HepG2 (cell line): ENCODE data around the gene AMIGO1. TPM values are rescaled to one million over a fixed set of nuclear protein-coding genes. Genes with fewer than 3 reads are reported as not detected.

Experiments used
- AHDC1 ChIP-seq: sonication (generic); formaldehyde crosslinking; IDR thresholded peaks from 2 replicates; pipeline ENCODE4 v1.5.1; 2020; ENCODE audit warnings: mild to moderate bottlenecking, missing genetic modification reagents, borderline replicate concordance
- ARHGAP35 ChIP-seq: sonication (generic); formaldehyde crosslinking; IDR thresholded peaks from 2 replicates; pipeline ENCODE4 v1.9.0; 2022; ENCODE audit warnings: mild to moderate bottlenecking, inconsistent platforms, moderate library complexity, missing genetic modification reagents, borderline replicate concordance
- BCL3 ChIP-seq: sonication (generic); formaldehyde crosslinking; IDR thresholded peaks from 2 replicates; pipeline ENCODE4 v1.5.1; 2020; ENCODE audit warnings: mild to moderate bottlenecking, missing genetic modification reagents, moderate library complexity
- CC2D1A ChIP-seq: sonication (generic); formaldehyde crosslinking; IDR thresholded peaks from 2 replicates; pipeline ENCODE4 v1.8.1; 2023; ENCODE audit warnings: mild to moderate bottlenecking, missing genetic modification reagents
- ISL2 ChIP-seq: sonication (generic); formaldehyde crosslinking; IDR thresholded peaks from 2 replicates; pipeline ENCODE4 v1.5.0; 2020; ENCODE audit warnings: missing genetic modification reagents
- JARID2 ChIP-seq: sonication (generic); formaldehyde crosslinking; IDR thresholded peaks from 2 replicates; pipeline ENCODE4 v1.8.1; 2023; ENCODE audit warnings: missing genetic modification reagents, inconsistent platforms; ENCODE audit not compliant: insufficient replicate concordance
- MZF1 ChIP-seq: sonication (generic); formaldehyde crosslinking; IDR thresholded peaks from 2 replicates; pipeline ENCODE4 v1.8.1; 2023; ENCODE audit warnings: mild to moderate bottlenecking, missing genetic modification reagents, borderline replicate concordance
- PRDM4 ChIP-seq: sonication (generic); formaldehyde crosslinking; IDR thresholded peaks from 2 replicates; pipeline ENCODE4 v1.9.0; 2021; ENCODE audit warnings: missing genetic modification reagents, borderline replicate concordance
- PRPF4 ChIP-seq: fragments of 200-400 bp; formaldehyde crosslinking; IDR thresholded peaks from 2 replicates; pipeline ENCODE4 v1.6.1; 2016; ENCODE audit warnings: low read length, low read depth; ENCODE audit not compliant: poor library complexity, severe bottlenecking
- REST ChIP-seq, 2 experiments: IDR thresholded peaks; 2 replicates each; pipeline ENCODE4 v1.6.1; 2011 to 2012; ENCODE audit warnings: low read length in 2 of 2, borderline replicate concordance in 1 of 2, low read depth in 1 of 2, mild to moderate bottlenecking in 1 of 2, moderate library complexity in 1 of 2
- ZNF530 ChIP-seq: sonication (generic); formaldehyde crosslinking; IDR thresholded peaks from 2 replicates; pipeline ENCODE4 v1.5.0; 2020; ENCODE audit warnings: low read depth, mild to moderate bottlenecking, missing genetic modification reagents
- ZNF629 ChIP-seq: sonication (generic); formaldehyde crosslinking; conservative IDR thresholded peaks from 2 replicates; pipeline ENCODE4 v1.5.0; 2020; ENCODE audit warnings: missing genetic modification reagents
- ZNF678 ChIP-seq: sonication (generic); formaldehyde crosslinking; IDR thresholded peaks from 2 replicates; pipeline ENCODE4 v1.4.0; 2020; ENCODE audit warnings: mild to moderate bottlenecking, missing genetic modification reagents
- ZZZ3 ChIP-seq: sonication (generic); formaldehyde crosslinking; IDR thresholded peaks from 2 replicates; pipeline ENCODE4 v1.4.0; 2020; ENCODE audit warnings: missing genetic modification reagents, mild to moderate bottlenecking, borderline replicate concordance
- polyA plus RNA-seq, 8 experiments: library from polyadenylated mRNA; depleted of rRNA in 3 of 8; stranded (reverse) in 7 of 8; unstranded in 1 of 8; fragments of >200 nt; fragmentation: Illumina TruSeq in 4 of 8; extraction: Trizol in 4 of 8; gene quantifications; 2 replicates each; pipeline versions ENCODE4 v1.2.1 to v1.2.3, GENCODE V29; 2011 to 2016; ENCODE audit warnings: low read depth in 4 of 8, missing spikeins in 1 of 8, mixed read lengths in 1 of 8; ENCODE audit not compliant: insufficient read depth in 1 of 8
- total RNA-seq, 5 experiments: library from RNA; depleted of rRNA; stranded (reverse); fragments of >200 nt; fragmentation: Illumina TruSeq; extraction: Trizol; gene quantifications; 2 replicates each; pipeline ENCODE4 v1.2.3, GENCODE V29; 2016; ENCODE audit warnings: low read depth in 1 of 5

AMIGO1 gene
- total and polyA plus RNA-seq, 2 of the 13 experiments (the other 11 are each of a cell fraction or from before 2014, with no cell fraction given), result 0.40 to 1.3 TPM

- TF ChIP-seq REST (IDR thresholded peaks at IDR 0.05; ENCODE audit: borderline replicate concordance in 1 of 2, low read depth in 1 of 2, low read length in 2 of 2) (peak in 1 of 2 experiments; percentile 65; a peak in 2 of 4 replicates), AHDC1 (no peak), PRPF4 (no peak), JARID2 (peak; percentile 57), ZZZ3 (CRISPR knock-in tag) (no peak), ARHGAP35 (no peak), MZF1 (CRISPR knock-in tag) (no peak), BCL3 (CRISPR knock-in tag) (0 out of 2 replicates have a peak, but pooled peaks have one; percentile 24), ZNF678 (CRISPR knock-in tag) (no peak), CC2D1A (CRISPR knock-in tag) (no peak), ZNF530 (CRISPR knock-in tag) (no peak), ZNF629 (CRISPR knock-in tag) (no peak), ISL2 (CRISPR knock-in tag) (peak; percentile 27), PRDM4 (no peak)
Observed at GRCh38 chr1:109483672-109484518, 25.6 kb downstream of the AMIGO1 start, which contains the start of gene ATXN7L2 (continued).
